ENCODE data around the gene ARSG.

DNA sequence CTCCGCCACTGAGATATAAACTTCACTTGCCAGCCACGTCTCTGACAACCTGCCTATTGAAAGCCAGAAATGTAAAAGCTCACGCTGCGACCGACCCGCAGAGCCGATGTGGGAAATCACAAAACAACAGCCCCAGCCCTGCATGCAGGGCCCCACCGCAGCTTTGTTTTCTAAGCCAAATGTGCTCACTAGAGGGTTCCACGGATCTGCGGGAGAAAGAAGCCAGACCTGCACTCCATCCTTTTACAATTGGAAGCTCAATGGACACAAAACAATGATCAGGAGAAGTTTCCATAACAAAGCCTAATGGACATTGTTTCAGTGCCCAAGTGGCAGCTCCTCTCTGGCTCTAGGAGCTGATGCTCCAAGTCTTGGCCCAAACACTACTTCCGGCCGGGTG is 132.9 kb downstream of the ARSG start:
- no peak for TF ChIP-seq CTCF (IDR thresholded peaks at IDR 0.05)
- TF ChIP-seq POLR2A (IDR thresholded peaks at IDR 0.05): no peak
